ENCODE results near the gene GALNT13. TPM values are rescaled to one million over a fixed set of nuclear protein-coding genes. Genes with fewer than 3 reads are reported as not detected.

The GALNT13 gene
- total and polyA plus RNA-seq, 2 of the 13 experiments (the other 11 are each of a cell fraction or from before 2014, with no cell fraction given) = 1.3 to 5.0 TPM

GRCh38 chr2:154480521-154480920, 608.8 kb downstream of the GALNT13 start:
- in situ Hi-C loops (cut with HindIII; ENCODE audit: extremely low pct_ligation_motif_present, low pct_unique_long_range_greater_than_20kb) = no loop called here
- TF ChIP-seq SRSF1 (optimal IDR thresholded peaks at IDR 0.05; ENCODE audit: low read depth, low read length) (no peak), ZNF609 (CRISPR knock-in tag; IDR thresholded peaks at IDR 0.05; ENCODE audit: borderline replicate concordance) (no peak), ZIK1 (CRISPR knock-in tag; IDR thresholded peaks at IDR 0.05; ENCODE audit: borderline replicate concordance, low read depth) (no peak), CSRNP2 (CRISPR knock-in tag; conservative IDR thresholded peaks at IDR 0.05; ENCODE audit: low read depth) (no peak), ZC3H13 (CRISPR knock-in tag; IDR thresholded peaks at IDR 0.05) (no peak), BRD4 (CRISPR knock-in tag; IDR thresholded peaks at IDR 0.05) (no peak), PHB2 (IDR thresholded peaks at IDR 0.05; ENCODE audit: partially characterized antibody) (no peak), KDM5B (CRISPR knock-in tag; IDR thresholded peaks at IDR 0.05; ENCODE audit: borderline replicate concordance) (no peak), ZNF7 (CRISPR knock-in tag; IDR thresholded peaks at IDR 0.05) (no peak), HMGXB4 (CRISPR knock-in tag; IDR thresholded peaks at IDR 0.05; ENCODE audit: borderline replicate concordance in 1 of 2, low read depth in 1 of 2) (no peak), ZNF510 (CRISPR knock-in tag; IDR thresholded peaks at IDR 0.05; ENCODE audit: low read depth) (no peak), ZNF446 (CRISPR knock-in tag; IDR thresholded peaks at IDR 0.05) (no peak), ETV5 (CRISPR knock-in tag; IDR thresholded peaks at IDR 0.05; ENCODE audit: borderline replicate concordance) (no peak), KAT2B (IDR thresholded peaks at IDR 0.05; ENCODE audit: borderline replicate concordance, low read depth, low read length) (no peak)

More at GRCh38 chr2:154480521-154480920, 608.8 kb downstream of the GALNT13 start:
- POLR2A ChIA-PET = no interaction called here
- no peak overlapping the region for H3K4me3 ChIP-seq (replicated peaks in 1 of 3; ENCODE audit: insufficient read depth in 1 of 3, low read depth in 2 of 3, low read length in 3 of 3)
- ATAC-seq (no peak), FAIRE-seq (no peak), DNase-seq (ENCODE audit: low spot score) (no peak)
- H3K36me3 ChIP-seq (replicated peaks in 1 of 2; ENCODE audit: control insufficient read depth in 1 of 2, insufficient read depth in 2 of 2, low read length in 2 of 2) = no peaks in the 10 kb centered on the region
- H3K27me3 ChIP-seq (ENCODE audit: control insufficient read depth in 1 of 2, insufficient read depth in 2 of 2, low read length in 2 of 2) = no peaks in the 10 kb centered on the region
- BruUV-seq (replicated peaks) = no TSS peak
- H3K4me2 ChIP-seq (ENCODE audit: low read depth, low read length) = no peak overlapping the region
- H3K9ac ChIP-seq (ENCODE audit: insufficient read depth, low read depth, low read length) = no peak overlapping the region
- H2AFZ ChIP-seq (ENCODE audit: low read length) = no peak overlapping the region
- H3K4me1 ChIP-seq (ENCODE audit: insufficient read depth, low read length) = peaks cover 45% of the 10 kb centered on the region
- CTCF ChIA-PET (ENCODE audit: low intra/inter-chr PET ratio, low total read pairs) = no interaction called here
- H3K9me3 ChIP-seq (ENCODE audit: low read length) = no peaks in the 10 kb centered on the region
- WGBS (ENCODE audit: low lambda C conversion rate) = 3% methylated on average over 1 of the region's 1 CpG
- no peaks in the 10 kb centered on the region for H3K79me2 ChIP-seq (ENCODE audit: insufficient read depth, low read length)
- H3K27ac ChIP-seq (ENCODE audit: extremely low read length, insufficient read depth, low read length) = no peak overlapping the region
- intact Hi-C loops (cut with micrococcal nuclease; ENCODE audit: unreplicated experiment) = loop anchor here (5.0 kb wide), 1 partner anchor 33 kb away; no protein-coding TSS in a partner anchor
- no peaks in the 10 kb centered on the region for H4K20me1 ChIP-seq (ENCODE audit: insufficient read depth, low read length)
